Activated CD4-positive, alpha-beta T cell treated with anti-CD3 and anti-CD28 coated beads, Interleukin-2, amount 50 U/mL, for 16 hours (primary cell): Measurements from ENCODE around the gene THRAP3.
"Not testable (repeated sequence)": the region's sequence is repeated elsewhere in the genome, so short reads cannot be mapped to it uniquely, and the experiment has no call there.

Experiments used
- DNase-seq: peaks from one replicate; pipeline ENCODE4 v3.0.0-alpha.2; 2020

THRAP3 gene

GRCh38 chr1:36206323-36206858 is 17.9 kb upstream of the THRAP3 start:
- no peak for DNase-seq

- DNase-seq, result no peak
These were observed 16.9 kb upstream of the THRAP3 start for GRCh38 chr1:36207339-36207738.

DNA sequence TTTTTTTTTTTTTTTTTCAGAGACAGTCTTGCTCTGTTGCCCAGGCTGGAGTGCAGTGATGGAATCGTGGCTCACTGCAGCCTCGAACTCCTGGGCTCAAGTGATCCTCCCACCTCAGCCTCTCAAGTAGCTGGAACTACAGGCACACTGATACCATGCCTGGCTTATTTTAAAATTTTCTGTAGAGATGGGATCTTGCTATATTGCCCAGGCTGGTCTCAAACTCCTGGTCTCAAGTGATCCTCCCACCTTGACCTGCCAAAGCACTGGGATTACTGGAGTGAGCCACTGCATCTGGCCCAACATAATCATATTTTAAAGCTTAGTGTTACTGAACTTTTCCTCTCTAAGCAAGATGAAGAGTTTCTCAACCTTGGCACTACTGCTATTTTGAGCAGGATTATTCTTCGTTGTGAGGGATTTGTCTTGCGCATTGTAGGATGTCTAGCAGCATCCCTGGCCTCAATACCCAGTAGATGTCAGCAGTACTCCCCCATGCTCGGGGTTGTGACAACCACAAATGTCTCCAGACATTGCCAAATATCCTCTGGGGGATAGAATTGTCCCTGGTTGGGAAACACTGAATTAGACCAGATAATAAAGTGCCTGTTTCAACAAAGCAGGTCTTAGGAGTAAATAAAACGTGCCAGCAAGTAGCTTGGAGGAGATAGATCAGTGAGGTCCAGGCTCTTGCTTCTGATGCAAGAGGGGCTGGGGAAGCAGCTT is 15.1 kb upstream of the THRAP3 start:
- no peak for DNase-seq

DNA sequence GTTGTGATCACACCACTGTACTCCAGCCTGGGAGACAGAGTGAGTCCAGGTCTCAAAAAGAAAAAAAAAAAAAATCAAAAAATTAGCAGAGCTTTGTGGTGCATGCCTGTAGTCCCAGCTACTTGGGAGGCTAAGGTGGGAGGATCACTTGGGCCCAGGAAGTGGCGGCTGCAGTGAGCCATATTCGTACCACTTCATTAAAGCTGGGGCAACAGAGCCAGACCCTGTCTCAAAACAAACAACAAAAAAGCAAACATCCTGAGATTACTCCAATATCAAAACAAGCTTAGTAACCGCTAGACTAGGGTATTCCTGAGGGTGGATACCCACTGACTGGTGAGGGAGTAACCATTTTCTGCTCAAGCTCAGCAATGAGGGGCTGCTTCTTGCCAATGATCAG is 12.9 kb upstream of the THRAP3 start:
- no peak for DNase-seq

- no peak for DNase-seq
These were observed 12.4 kb upstream of the THRAP3 start for GRCh38 chr1:36211841-36212240.

DNA sequence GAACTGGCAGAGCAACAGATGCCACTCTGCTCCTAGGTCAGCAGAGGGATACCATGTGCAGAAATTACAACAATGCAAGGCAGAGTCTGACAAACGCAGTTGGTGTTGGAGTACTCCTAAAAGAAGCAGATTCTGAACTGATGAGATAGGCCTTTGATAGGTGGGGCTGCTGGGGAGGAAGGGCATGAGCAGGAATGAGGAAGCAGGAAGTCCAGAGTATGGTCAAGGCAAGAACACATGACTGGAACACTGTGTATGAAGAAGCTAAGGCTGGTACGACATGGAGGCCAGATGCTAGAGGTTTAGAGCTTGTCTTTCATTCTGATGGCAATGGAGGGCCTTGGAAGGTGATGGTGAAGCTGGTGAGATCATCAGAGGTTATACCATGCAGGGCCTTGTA is 11.5 kb upstream of the THRAP3 start:
- DNase-seq, result no peak

- DNase-seq, result no peak
These were observed 6.6 kb upstream of the THRAP3 start for GRCh38 chr1:36217670-36218069.

GRCh38 chr1:36221901-36222300 is 2.3 kb upstream of the THRAP3 start:
- DNase-seq, result not testable (repeated sequence)

DNA sequence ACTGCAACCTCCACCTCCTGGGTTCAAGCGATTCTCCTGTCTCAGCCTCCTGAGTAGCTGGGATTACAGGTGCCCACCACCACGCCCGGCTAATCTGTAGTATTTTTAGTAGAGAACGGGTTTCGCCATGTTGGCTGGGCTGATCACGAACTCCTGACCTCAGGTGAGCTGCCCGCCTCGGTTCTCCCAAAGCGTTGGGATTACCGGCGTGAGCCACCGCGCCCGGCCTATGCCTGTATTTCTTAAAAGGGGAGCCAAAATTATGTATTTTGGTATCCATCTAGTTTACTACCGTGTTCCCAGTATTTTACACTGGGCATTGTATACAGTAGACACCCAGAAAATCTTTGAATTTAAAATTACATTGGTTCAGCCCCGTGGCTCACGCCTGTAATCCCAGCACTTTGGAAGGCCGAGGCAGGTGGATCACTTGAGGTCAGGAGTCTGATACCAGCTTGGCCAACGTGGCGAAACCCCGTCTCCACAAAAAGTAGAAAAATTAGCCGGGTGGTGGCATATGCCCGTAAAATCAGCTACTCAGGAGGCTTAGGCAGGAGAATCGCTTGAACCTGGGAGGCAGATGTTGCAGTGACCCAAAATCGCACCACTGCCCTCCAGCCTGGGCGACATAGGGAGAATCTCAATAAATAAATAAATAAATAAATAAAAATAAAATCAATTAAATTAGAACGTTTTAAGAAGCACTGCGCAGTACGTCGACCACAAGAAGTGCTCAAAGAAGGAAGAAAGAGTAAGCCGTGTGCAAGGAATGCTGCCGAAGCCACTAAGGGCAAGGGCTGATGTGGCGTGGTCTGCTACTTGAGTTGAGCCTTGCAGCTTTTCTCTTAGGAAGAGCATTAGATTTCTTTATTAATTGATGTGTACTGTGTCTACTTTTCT is 1.5 kb upstream of the THRAP3 start:
- DNase-seq, result no peak

DNA sequence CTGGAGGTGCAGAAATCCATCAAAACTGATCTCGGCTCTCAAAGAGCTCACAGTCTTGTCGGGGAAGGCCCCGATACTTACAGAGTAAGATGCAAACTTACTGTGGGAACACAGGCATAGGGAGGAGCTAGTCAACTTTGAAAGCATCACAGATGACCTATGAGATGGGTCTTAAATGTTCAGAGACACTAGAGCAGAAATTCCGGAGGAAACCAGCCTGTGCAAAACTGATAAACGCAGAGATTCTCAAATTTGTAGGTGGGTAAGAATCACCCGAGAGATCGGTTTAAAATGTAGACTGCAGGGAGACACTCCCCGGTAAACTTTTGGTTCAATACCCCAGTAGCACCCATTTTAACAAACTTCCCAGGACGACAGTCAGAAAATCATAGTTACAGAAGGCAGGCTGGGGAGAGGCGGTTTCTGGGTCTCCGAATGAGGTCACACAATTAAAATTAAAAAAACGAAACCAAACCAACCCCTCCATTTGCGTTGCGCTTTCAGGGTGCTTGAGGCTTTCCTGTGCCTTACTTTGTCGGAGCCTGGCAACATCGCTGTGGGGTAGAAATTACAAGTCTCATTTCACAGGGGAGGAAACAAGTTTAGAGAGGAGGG is 755 bp upstream of the THRAP3 start:
- peak; percentile 70 for DNase-seq

GRCh38 chr1:36224537-36225282 is 467 bp downstream of the THRAP3 start:
- no peak for DNase-seq

DNA sequence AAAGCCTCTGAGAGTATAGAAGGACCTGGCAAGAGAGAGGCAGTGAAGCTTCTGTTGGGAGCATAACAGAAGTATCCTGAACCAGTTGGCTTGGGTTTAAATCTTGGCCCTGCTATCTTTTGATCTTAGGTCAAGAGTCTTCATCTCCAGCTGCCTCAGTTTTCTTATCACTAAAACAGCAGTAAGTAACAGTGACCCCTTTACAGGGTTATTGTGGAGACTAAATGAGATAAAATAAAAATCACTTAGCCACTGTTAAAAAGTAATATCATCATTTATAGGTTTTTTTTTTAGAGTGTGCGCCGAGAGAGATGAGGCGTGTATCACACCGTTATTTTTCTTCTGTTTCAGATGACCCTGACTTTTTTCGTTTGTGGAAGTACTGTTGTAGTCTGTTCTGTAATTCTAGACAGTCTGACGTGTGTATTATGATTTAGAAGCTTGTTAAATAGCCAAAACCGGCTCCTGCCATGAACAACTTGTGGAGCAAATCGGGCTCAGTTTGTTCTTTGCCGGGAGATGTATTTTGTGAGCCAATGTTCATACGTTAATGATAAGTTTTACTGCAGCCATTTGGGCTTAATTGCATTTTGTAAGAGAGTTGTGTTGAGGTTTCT is 1.1 kb downstream of the THRAP3 start:
- DNase-seq, result no peak

DNA sequence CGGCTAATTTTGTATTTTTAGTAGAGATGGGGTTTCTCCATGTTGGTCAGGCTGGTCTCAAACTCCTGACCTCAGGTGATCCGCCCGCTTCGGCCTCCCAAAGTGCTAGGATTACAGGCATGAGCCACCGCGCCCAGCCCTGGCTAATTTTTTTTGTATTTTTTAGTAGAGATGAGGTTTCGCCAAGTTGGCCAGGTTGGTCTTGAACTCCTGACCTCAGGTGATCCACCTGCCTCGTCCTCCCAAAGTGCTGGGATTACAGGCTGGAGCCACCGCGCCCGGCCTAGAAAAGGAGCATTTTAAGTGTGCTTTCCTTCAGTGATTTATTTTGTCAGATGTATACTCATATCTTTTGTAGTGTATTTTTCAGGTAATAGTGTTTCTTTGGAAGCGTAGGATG is 6.0 kb downstream of the THRAP3 start:
- DNase-seq, result not testable (repeated sequence)

- DNase-seq, result no peak
These were observed 6.9 kb downstream of the THRAP3 start for GRCh38 chr1:36231191-36231590.

DNA sequence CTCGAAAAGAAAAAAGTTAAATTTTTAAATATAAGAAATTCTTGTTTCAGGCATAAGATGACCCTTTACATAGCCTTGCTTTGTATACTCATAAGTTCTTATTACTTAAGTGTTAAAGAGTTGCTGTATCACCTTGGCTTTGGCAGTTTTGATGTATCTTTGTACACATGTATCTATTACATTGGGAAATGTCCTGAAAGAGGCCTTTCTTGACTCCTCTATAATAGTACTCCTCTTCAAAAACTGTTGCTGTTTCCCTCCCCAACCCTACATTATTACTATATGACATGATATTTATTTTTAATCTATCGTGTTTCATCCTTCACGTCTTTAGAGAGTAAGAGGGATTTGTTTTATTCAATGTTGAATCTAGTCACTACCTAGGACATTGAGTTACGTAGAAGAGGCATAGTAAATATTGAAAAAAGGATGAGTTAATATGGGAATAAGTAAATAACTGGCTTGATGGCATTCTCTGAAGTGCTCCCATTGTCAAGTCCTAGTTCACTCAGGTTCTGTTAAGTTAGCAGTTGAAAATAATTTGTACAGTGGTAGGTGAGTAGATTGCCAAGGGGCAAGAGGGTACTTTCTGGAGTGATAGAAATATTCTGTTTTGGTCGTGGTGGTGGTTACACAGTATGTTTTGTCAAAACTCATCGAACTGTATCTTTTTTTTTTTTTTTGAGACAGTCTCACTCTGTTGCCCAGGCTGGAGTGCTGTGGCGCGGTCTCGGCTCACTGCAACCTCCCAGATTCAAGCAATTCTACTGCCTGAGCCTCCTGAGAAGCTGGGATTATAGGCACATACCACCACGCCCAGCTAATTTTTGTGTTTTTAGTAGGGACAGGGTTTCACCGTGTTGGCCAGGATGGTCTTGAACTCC is 8.2 kb downstream of the THRAP3 start:
- no peak for DNase-seq

DNA sequence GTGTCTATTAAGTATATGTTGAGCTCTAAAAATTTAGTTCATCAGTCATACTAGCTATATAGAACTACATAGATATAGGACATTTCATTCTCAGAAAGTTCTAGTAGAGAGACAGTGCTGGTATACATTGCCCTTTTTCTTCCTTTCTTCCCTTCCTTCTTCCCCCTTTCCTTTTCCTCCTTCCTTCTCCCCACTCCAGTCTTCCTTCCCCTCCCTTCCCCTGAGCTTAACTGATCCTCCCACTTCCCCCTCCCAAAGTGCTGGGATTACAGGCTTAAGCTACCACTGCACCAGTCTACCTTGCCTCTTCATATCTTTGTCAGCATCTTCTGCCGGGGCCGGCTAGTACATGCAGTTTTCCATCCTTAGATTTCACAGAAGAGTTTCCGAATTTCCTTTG is 12.1 kb downstream of the THRAP3 start:
- DNase-seq, result no peak

DNA sequence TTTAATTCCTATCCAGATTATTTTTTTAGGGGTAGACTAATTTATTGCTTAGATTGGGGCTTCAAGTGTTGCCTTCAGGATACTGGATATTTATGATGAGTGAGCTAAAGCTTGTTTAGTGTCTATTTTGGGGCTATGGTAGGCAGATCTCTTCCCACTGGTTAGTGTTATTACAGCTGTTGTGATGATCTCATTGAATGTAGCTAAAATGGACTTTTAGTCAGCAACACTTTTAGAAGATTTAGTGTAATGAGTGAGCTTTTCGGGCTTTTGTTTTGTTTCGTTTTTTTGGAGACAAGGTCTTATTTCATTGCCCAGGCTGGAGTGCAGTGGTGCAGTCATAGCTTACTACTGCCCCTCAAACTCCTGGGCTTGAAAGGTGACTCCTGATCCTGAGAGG is 14.2 kb downstream of the THRAP3 start:
- DNase-seq, result no peak

- no peak for DNase-seq
These were observed 15.8 kb downstream of the THRAP3 start for GRCh38 chr1:36239941-36240637.

- no peak for DNase-seq
These were observed 23.3 kb downstream of the THRAP3 start for GRCh38 chr1:36247538-36247937.

- DNase-seq, result peak; percentile 11
These were observed 24.1 kb downstream of the THRAP3 start for GRCh38 chr1:36248250-36248894.
